Mammary epithelial cell (primary cell): ENCODE data around the gene CRIP1.

ENCODE experiments used
- EZH2 ChIP-seq: IDR thresholded peaks from 2 replicates; pipeline ENCODE4 v1.6.1; 2012; ENCODE audit warnings: low read length, inconsistent platforms, borderline replicate concordance
- TF ChIP-seq, protein P1 (sequence below), 2 donors: IDR thresholded peaks in 1 of 2; conservative IDR thresholded peaks in 1 of 2; 2 replicates each; pipeline ENCODE4 v1.5.1; 2011 to 2012; ENCODE audit warnings: inconsistent platforms in 2 of 2, low read length in 2 of 2, mild to moderate bottlenecking in 2 of 2, control low read depth in 1 of 2, low read depth in 1 of 2; ENCODE audit not compliant: insufficient read depth in 1 of 2; ENCODE audit errors: extremely low read depth in 1 of 2

DNA sequence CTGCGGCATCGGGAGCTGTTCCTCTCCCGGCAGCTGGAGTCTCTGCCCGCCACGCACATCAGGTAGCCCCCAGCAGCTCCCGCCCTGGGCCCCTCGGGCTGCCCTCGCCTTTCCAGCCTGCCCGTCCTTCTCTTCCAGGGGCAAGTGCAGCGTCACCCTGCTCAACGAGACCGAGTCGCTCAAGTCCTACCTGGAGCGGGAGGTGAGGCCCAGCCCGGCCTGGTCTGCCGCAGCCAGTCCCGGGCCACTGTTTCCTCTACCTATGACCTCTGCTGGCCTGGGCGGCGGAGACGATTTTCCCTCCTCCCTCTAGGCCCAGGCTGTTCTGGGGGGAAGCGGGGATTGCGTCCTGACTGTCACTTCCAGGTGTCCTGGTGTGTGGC, 36.6 kb upstream of the CRIP1 start:
- TF ChIP-seq, protein P1, sequence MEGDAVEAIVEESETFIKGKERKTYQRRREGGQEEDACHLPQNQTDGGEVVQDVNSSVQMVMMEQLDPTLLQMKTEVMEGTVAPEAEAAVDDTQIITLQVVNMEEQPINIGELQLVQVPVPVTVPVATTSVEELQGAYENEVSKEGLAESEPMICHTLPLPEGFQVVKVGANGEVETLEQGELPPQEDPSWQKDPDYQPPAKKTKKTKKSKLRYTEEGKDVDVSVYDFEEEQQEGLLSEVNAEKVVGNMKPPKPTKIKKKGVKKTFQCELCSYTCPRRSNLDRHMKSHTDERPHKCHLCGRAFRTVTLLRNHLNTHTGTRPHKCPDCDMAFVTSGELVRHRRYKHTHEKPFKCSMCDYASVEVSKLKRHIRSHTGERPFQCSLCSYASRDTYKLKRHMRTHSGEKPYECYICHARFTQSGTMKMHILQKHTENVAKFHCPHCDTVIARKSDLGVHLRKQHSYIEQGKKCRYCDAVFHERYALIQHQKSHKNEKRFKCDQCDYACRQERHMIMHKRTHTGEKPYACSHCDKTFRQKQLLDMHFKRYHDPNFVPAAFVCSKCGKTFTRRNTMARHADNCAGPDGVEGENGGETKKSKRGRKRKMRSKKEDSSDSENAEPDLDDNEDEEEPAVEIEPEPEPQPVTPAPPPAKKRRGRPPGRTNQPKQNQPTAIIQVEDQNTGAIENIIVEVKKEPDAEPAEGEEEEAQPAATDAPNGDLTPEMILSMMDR (conservative IDR thresholded peaks at IDR 0.05 in 1 of 2, IDR thresholded peaks at IDR 0.05 in 1 of 2; ENCODE audit: extremely low read depth in 1 of 2, insufficient read depth in 1 of 2, low read depth in 1 of 2, low read length in 2 of 2) = no peak
- TF ChIP-seq EZH2 = no peak
